SK-N-MC (cell line): Measurements from ENCODE around the gene IQGAP1.

Experiments
- EZH2 ChIP-seq: fragments of 200-600 bp; sonication (generic); IDR thresholded peaks from one replicate; pipeline ENCODE4 v1.6.1; 2017; ENCODE audit warnings: antibody characterized with exemption
- FOXP2 ChIP-seq: optimal IDR thresholded peaks from 2 replicates; pipeline ENCODE3; 2011; ENCODE audit warnings: mild to moderate bottlenecking, moderate library complexity; ENCODE audit not compliant: insufficient read depth; ENCODE audit errors: extremely low read length, control extremely low read depth
- POLR2AphosphoS5 ChIP-seq: IDR thresholded peaks from 2 replicates; pipeline ENCODE4 v1.6.1; 2012; ENCODE audit warnings: mild to moderate bottlenecking, low read depth, low read length, borderline replicate concordance

- TF ChIP-seq POLR2AphosphoS5 = no peak
- no peak for TF ChIP-seq EZH2
- TF ChIP-seq FOXP2 = no peak
These were observed 6.9 kb downstream of the IQGAP1 start for GRCh38 chr15:90394748-90395442.
